Activated CD4-positive, alpha-beta T cell treated with anti-CD3 and anti-CD28 coated beads for 36 hours (primary cell): Measurements from ENCODE around the gene SDHAF3. TPM values are rescaled to one million over a fixed set of nuclear protein-coding genes. Genes with fewer than 3 reads are reported as not detected.
A peak's percentile ranks its signal among the peaks of the same experiment; 100 is the strongest.
"Not testable (repeated sequence)": the region's sequence is repeated elsewhere in the genome, so short reads cannot be mapped to it uniquely, and the experiment has no call there.

Experiments
- ATAC-seq: fragments of 200-7000 bp; cut with Tn5 transposase; one replicate; pipeline ENCODE4 v1.10.0; 2021; ENCODE audit warnings: mild to moderate bottlenecking, moderate library complexity
- CTCF ChIA-PET: fragments of 350-600 bp; sonication (Branson Sonifier 250); formaldehyde crosslinking; loops from one replicate; lab custom pipeline; 2021; ENCODE audit warnings: antibody characterized with exemption; lab: Charles Lee
- POLR2A ChIA-PET: fragments of 350-600 bp; sonication (Branson Sonifier 250); formaldehyde crosslinking; loops from one replicate; lab custom pipeline; 2021; ENCODE audit warnings: antibody characterized with exemption, inconsistent platforms; lab: Charles Lee
- DNase-seq: peaks from one replicate; pipeline ENCODE4 v3.0.0-alpha.2; 2020
- H3K27ac Mint-ChIP-seq: one replicate; pipeline ENCODE4 v1.8.0; 2021; ENCODE audit warnings: mixed read lengths
- H3K27me3 Mint-ChIP-seq: one replicate; pipeline ENCODE4 v1.8.0; 2021; ENCODE audit warnings: mixed read lengths
- H3K36me3 Mint-ChIP-seq: one replicate; pipeline ENCODE4 v1.8.0; 2021; ENCODE audit warnings: low read depth, mixed read lengths
- H3K4me1 Mint-ChIP-seq: one replicate; pipeline ENCODE4 v1.8.0; 2021; ENCODE audit warnings: mixed read lengths
- H3K4me3 Mint-ChIP-seq: one replicate; pipeline ENCODE4 v1.8.0; 2021; ENCODE audit warnings: mild to moderate bottlenecking, moderate library complexity, mixed read lengths
- H3K9me3 Mint-ChIP-seq: one replicate; pipeline ENCODE4 v1.8.0; 2021; ENCODE audit warnings: low read depth, mixed read lengths
- intact Hi-C, 2 experiments: fragments of 100-400 bp; cut with DNase I in 1 of 2; cut with micrococcal nuclease in 1 of 2; formaldehyde crosslinking; loops; one replicate each; pipeline versions ENCODE4 v1.14.2 to v1.15.1; 2022 to 2024; cut with DNase I, micrococcal nuclease
- total RNA-seq, 2 experiments: library from RNA; stranded (reverse); gene quantifications; one replicate each; pipeline ENCODE4 v1.2.3, GENCODE V29; 2021

Gene SDHAF3
- total RNA-seq, 2 experiments from 2014 or later = 30.2 to 44.3 TPM

DNA sequence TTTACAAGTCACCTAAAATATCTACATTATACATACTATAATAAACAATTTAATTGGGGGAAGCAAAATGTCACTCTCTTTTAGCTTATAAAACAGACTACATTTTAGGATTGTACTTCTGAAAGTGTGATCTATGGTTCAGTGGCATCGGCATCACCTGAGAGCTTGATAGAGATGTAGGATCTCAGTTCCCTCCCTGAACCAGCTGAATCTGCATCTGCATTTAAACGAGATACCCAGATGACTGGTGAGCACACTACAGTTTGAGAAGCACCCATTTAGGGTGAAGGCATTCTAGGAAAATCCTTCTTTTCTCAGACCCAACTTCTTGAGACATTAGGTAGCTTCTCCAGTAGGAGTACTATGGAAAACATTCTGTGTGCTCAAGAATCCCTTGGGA, 21.5 kb upstream of the SDHAF3 start:
- intact Hi-C loops = no loop called here
- no peaks in the 10 kb centered on the region for H3K9me3 Mint-ChIP-seq
- H3K27ac Mint-ChIP-seq = no peak overlapping the region
- DNase-seq (no peak), ATAC-seq (no peak)
- ChIA-PET CTCF (interaction anchor here (1.1 kb wide), 1 partner anchor 40 kb away, joined by 3 read pairs; no protein-coding TSS in a partner anchor), POLR2A (no interaction called here)
- no peaks in the 10 kb centered on the region for H3K36me3 Mint-ChIP-seq
- no peaks in the 10 kb centered on the region for H3K4me1 Mint-ChIP-seq
- H3K4me3 Mint-ChIP-seq = no peak overlapping the region
- H3K27me3 Mint-ChIP-seq = peaks cover 21% of the 10 kb centered on the region

- ATAC-seq = no peak
- no peak for DNase-seq
- no peak overlapping the region for H3K27ac Mint-ChIP-seq
- H3K36me3 Mint-ChIP-seq = no peaks in the 10 kb centered on the region
- H3K27me3 Mint-ChIP-seq = peaks cover 22% of the 10 kb centered on the region
- H3K4me3 Mint-ChIP-seq = no peak overlapping the region
- no peaks in the 10 kb centered on the region for H3K4me1 Mint-ChIP-seq
- H3K9me3 Mint-ChIP-seq = no peaks in the 10 kb centered on the region
- CTCF ChIA-PET = no interaction called here
- intact Hi-C loops = no loop called here
- POLR2A ChIA-PET = no interaction called here
These were observed 20.8 kb upstream of the SDHAF3 start for GRCh38 chr7:97096661-97097060.

GRCh38 chr7:97104719-97105238, 12.7 kb upstream of the SDHAF3 start:
- intact Hi-C loops = loop anchor here (1.0 to 2.0 kb wide), 3 partner anchors 75 to 740 kb away; no protein-coding TSS in a partner anchor
- Mint-ChIP-seq H3K27me3 (peaks cover 16% of the 10 kb centered on the region), H3K9me3 (no peaks in the 10 kb centered on the region), H3K36me3 (no peaks in the 10 kb centered on the region), H3K4me1 (no peaks in the 10 kb centered on the region), H3K27ac (no peak overlapping the region), H3K4me3 (no peak overlapping the region)
- peak; percentile 85 for DNase-seq
- ChIA-PET CTCF (interaction anchor here (0.6 to 2.0 kb wide), 9 partner anchors 10 to 1109 kb away, joined by 3 to 16 read pairs (median 4); no protein-coding TSS in a partner anchor), POLR2A (interaction anchor here (1.0 kb wide), 1 partner anchor 13 kb away, joined by 4 read pairs; the partner anchor contains the start of gene SDHAF3)
- peak; percentile 85 for ATAC-seq

GRCh38 chr7:97107192-97107800, 10.2 kb upstream of the SDHAF3 start:
- H3K4me3 Mint-ChIP-seq = no peak overlapping the region
- ATAC-seq (no peak), DNase-seq (no peak)
- CTCF ChIA-PET = no interaction called here
- peaks cover 10% of the 10 kb centered on the region for H3K27me3 Mint-ChIP-seq
- POLR2A ChIA-PET = no interaction called here
- H3K36me3 Mint-ChIP-seq = no peaks in the 10 kb centered on the region
- H3K27ac Mint-ChIP-seq = no peak overlapping the region
- intact Hi-C loops = no loop called here
- H3K9me3 Mint-ChIP-seq = peaks cover 1% of the 10 kb centered on the region
- no peaks in the 10 kb centered on the region for H3K4me1 Mint-ChIP-seq

- Mint-ChIP-seq H3K4me1 (peaks cover 33% of the 10 kb centered on the region), H3K4me3 (peak overlapping the region; percentile 82), H3K9me3 (no peaks in the 10 kb centered on the region), H3K27ac (peak overlapping the region; percentile 95), H3K27me3 (no peaks in the 10 kb centered on the region), H3K36me3 (peaks cover 9% of the 10 kb centered on the region)
- no peak for DNase-seq
- intact Hi-C loops = loop anchor here (2.0 to 5.0 kb wide), 4 partner anchors 61 to 990 kb away; partner anchors contain the start of genes ASNS (in 1 of the 2), LMTK2 (in 1 of the 2) and SEM1 (in 1 of the 2)
- no peak for ATAC-seq
- ChIA-PET CTCF (interaction anchor here (0.6 to 1.0 kb wide), 3 partner anchors 11 to 898 kb away, joined by 3 to 4 read pairs (median 3); no protein-coding TSS in a partner anchor), POLR2A (no interaction called here)
These were observed 1.2 kb upstream of the SDHAF3 start for GRCh38 chr7:97116308-97116707.

DNA sequence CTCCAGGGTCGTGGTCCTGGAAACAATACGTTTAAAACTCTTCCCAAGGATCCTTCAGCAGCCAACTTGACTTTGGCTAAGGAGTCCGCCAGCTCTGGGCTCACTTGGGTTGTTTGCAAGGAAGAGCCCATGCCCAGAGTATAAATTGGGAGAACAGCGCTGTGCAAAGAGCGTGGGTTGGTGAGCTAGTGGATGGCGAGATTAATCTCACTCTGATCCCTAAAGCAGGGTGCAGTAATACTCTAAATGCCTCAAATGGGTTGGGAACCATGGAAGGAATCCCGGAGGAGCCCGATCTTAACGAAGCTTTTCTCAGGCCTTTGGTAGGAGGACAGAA, 495 bp upstream of the SDHAF3 start:
- POLR2A ChIA-PET = interaction anchor here (0.8 to 1.3 kb wide), 2 partner anchors 12 to 755 kb away, joined by 3 to 4 read pairs; partner anchors contain the start of gene ASNS
- intact Hi-C loops = loop anchor here (1.0 to 5.0 kb wide), 9 partner anchors 60 to 1164 kb away; partner anchors contain the start of genes ASNS (in 2 of the 2), BRI3 (in 1 of the 2), LMTK2 (in 1 of the 2) and SEM1 (in 1 of the 2)
- ATAC-seq (no peak), DNase-seq (no peak)
- Mint-ChIP-seq H3K4me3 (peak overlapping the region; percentile 82), H3K9me3 (no peaks in the 10 kb centered on the region), H3K4me1 (peaks cover 36% of the 10 kb centered on the region), H3K27ac (peak overlapping the region; percentile 95), H3K27me3 (no peaks in the 10 kb centered on the region), H3K36me3 (peaks cover 11% of the 10 kb centered on the region)
- CTCF ChIA-PET = interaction anchor here (0.6 to 1.2 kb wide), 4 partner anchors 17 to 904 kb away, joined by 3 read pairs; no protein-coding TSS in a partner anchor

- Mint-ChIP-seq H3K4me1 (peaks cover 39% of the 10 kb centered on the region), H3K9me3 (no peaks in the 10 kb centered on the region), H3K36me3 (peaks cover 17% of the 10 kb centered on the region), H3K27me3 (no peaks in the 10 kb centered on the region), H3K4me3 (peak overlapping the region; percentile 82), H3K27ac (peak overlapping the region; percentile 95)
- POLR2A ChIA-PET = interaction anchor here (1.3 kb wide), 1 partner anchor 14 kb away, joined by 4 read pairs; no protein-coding TSS in a partner anchor
- DNase-seq (no peak), ATAC-seq (no peak)
- CTCF ChIA-PET = interaction anchor here (0.7 to 1.6 kb wide), 4 partner anchors 15 to 731 kb away, joined by 4 to 5 read pairs (median 4); no protein-coding TSS in a partner anchor
- intact Hi-C loops = loop anchor here in 1 of 2 experiments (5.0 kb wide), 2 partner anchors 59 to 754 kb away; partner anchors contain the start of gene ASNS
These were observed 914 bp downstream of the SDHAF3 start for GRCh38 chr7:97118306-97118917.

- H3K4me3 Mint-ChIP-seq = peak overlapping the region; percentile 37
- ChIA-PET POLR2A (no interaction called here), CTCF (no interaction called here)
- H3K27me3 Mint-ChIP-seq = no peaks in the 10 kb centered on the region
- H3K36me3 Mint-ChIP-seq = peaks cover 20% of the 10 kb centered on the region
- H3K4me1 Mint-ChIP-seq = peaks cover 39% of the 10 kb centered on the region
- no peak overlapping the region for H3K27ac Mint-ChIP-seq
- ATAC-seq (no peak), DNase-seq (no peak)
- intact Hi-C loops = loop anchor here in 1 of 2 experiments (5.0 kb wide), 2 partner anchors 58 to 753 kb away; partner anchors contain the start of gene ASNS
- H3K9me3 Mint-ChIP-seq = peaks cover 3% of the 10 kb centered on the region
These were observed 2.2 kb downstream of the SDHAF3 start for GRCh38 chr7:97119747-97120146.

GRCh38 chr7:97120713-97121457, 3.4 kb downstream of the SDHAF3 start:
- peaks cover 30% of the 10 kb centered on the region for H3K36me3 Mint-ChIP-seq
- H3K4me1 Mint-ChIP-seq = peaks cover 40% of the 10 kb centered on the region
- H3K4me3 Mint-ChIP-seq = no peak overlapping the region
- intact Hi-C loops = no loop called here
- ChIA-PET POLR2A (no interaction called here), CTCF (no interaction called here)
- peaks cover 8% of the 10 kb centered on the region for H3K9me3 Mint-ChIP-seq
- ATAC-seq (no peak), DNase-seq (no peak)
- no peaks in the 10 kb centered on the region for H3K27me3 Mint-ChIP-seq
- H3K27ac Mint-ChIP-seq = no peak overlapping the region

GRCh38 chr7:97123115-97123514, 5.6 kb downstream of the SDHAF3 start:
- ChIA-PET POLR2A (interaction anchor here (0.7 kb wide), 1 partner anchor 22 kb away, joined by 4 read pairs; no protein-coding TSS in a partner anchor), CTCF (interaction anchor here (0.7 kb wide), 1 partner anchor 36 kb away, joined by 3 read pairs; no protein-coding TSS in a partner anchor)
- H3K27me3 Mint-ChIP-seq, H3K9me3 Mint-ChIP-seq, intact Hi-C loops, H3K27ac Mint-ChIP-seq, DNase-seq, H3K4me3 Mint-ChIP-seq, ATAC-seq: not testable (repeated sequence)
- peaks cover 39% of the 10 kb centered on the region for H3K4me1 Mint-ChIP-seq
- peaks cover 39% of the 10 kb centered on the region for H3K36me3 Mint-ChIP-seq
